PC-3 (cell line): ENCODE results near the gene GPR132. TPM values are rescaled to one million over a fixed set of nuclear protein-coding genes. Genes with fewer than 3 reads are reported as not detected.

Experiments used
- ATAC-seq: fragments of 200-7000 bp; cut with Tn5 transposase; 2 replicates; pipeline ENCODE4 v1.9.1; 2020; ENCODE audit warnings: mild to moderate bottlenecking, moderate library complexity
- BruUV-seq: library from RNA; stranded (reverse); fragments of 400-500 nt; replicated peaks from 2 replicates; lab custom pipeline; 2021; lab: Mats Ljungman, UMichigan
- CTCF ChIA-PET: fragments of 300-600 bp; sonication (Branson Sonifier 250); formaldehyde crosslinking; loops from one replicate; lab custom pipeline; 2022; ENCODE audit warnings: antibody characterized with exemption; lab: Charles Lee
- POLR2A ChIA-PET: fragments of 300-600 bp; sonication (Branson Sonifier 250); formaldehyde crosslinking; loops from one replicate; lab custom pipeline; 2022; ENCODE audit warnings: antibody characterized with exemption; ENCODE audit not compliant: unreplicated experiment; lab: Charles Lee
- DNase-seq: peaks from one replicate; pipeline ENCODE4 v3.0.0-alpha.2; 2015
- H2AFZ ChIP-seq: fragments of 300-600 bp; sonication (generic); 2 replicates; pipeline ENCODE4 v1.6.0; 2016; ENCODE audit warnings: antibody characterized with exemption, low read length
- H3F3A ChIP-seq: fragments of 300-600 bp; sonication (generic); one replicate; pipeline ENCODE4 v1.6.0; 2017; ENCODE audit warnings: antibody characterized with exemption, low read length, control low read depth, mild to moderate bottlenecking; ENCODE audit not compliant: unreplicated experiment
- H3K27ac ChIP-seq: fragments of 300-600 bp; sonication (generic); 2 replicates; pipeline ENCODE4 v1.5.1; 2016; ENCODE audit warnings: mild to moderate bottlenecking, low read length
- H3K27me3 ChIP-seq: fragments of 300-600 bp; sonication (generic); 2 replicates; pipeline ENCODE4 v1.6.1; 2016; ENCODE audit warnings: low read length, mixed read lengths
- H3K36me3 ChIP-seq: fragments of 300-600 bp; sonication (generic); 2 replicates; pipeline ENCODE4 v1.6.1; 2016; ENCODE audit warnings: low read depth, mixed run types, low read length, mixed read lengths
- H3K4me1 ChIP-seq: fragments of 300-600 bp; sonication (generic); 2 replicates; pipeline ENCODE4 v1.5.1; 2016; ENCODE audit warnings: low read length; ENCODE audit not compliant: insufficient read depth
- H3K4me2 ChIP-seq: fragments of 300-600 bp; sonication (generic); 2 replicates; pipeline ENCODE4 v1.6.0; 2016; ENCODE audit warnings: low read length
- H3K4me3 ChIP-seq: fragments of 300-600 bp; sonication (generic); 2 replicates; pipeline ENCODE4 v1.5.1; 2016; ENCODE audit warnings: mild to moderate bottlenecking, low read length, mixed read lengths
- H3K79me2 ChIP-seq: fragments of 300-600 bp; sonication (generic); 2 replicates; pipeline ENCODE4 v1.6.1; 2017; ENCODE audit warnings: low read length, mixed read lengths
- H3K9ac ChIP-seq: fragments of 300-600 bp; sonication (generic); 2 replicates; pipeline ENCODE4 v1.6.0; 2016; ENCODE audit warnings: mild to moderate bottlenecking, low read length
- H3K9me2 ChIP-seq: fragments of 300-600 bp; sonication (generic); replicated peaks from 2 replicates; pipeline ENCODE4 v1.6.1; 2016; ENCODE audit warnings: mixed run types, low read length, mixed read lengths
- H3K9me3 ChIP-seq: fragments of 300-600 bp; sonication (generic); 2 replicates; pipeline ENCODE4 v1.6.1; 2016; ENCODE audit warnings: low read length, mixed read lengths
- H4K20me1 ChIP-seq: fragments of 300-600 bp; sonication (generic); 2 replicates; pipeline ENCODE4 v1.6.1; 2016; ENCODE audit warnings: low read length, mixed read lengths
- CTCF ChIP-seq: fragments of 300-600 bp; sonication (generic); conservative IDR thresholded peaks from 2 replicates; pipeline ENCODE4 v1.5.1; 2017; ENCODE audit warnings: antibody characterized with exemption, low read depth, mild to moderate bottlenecking, low read length
- EZH2 ChIP-seq: fragments of 300-600 bp; sonication (generic); IDR thresholded peaks from one replicate; pipeline ENCODE4 v1.6.1; 2017; ENCODE audit warnings: antibody characterized with exemption, mild to moderate bottlenecking, low read length; ENCODE audit not compliant: unreplicated experiment
- EZH2phosphoT487 ChIP-seq: fragments of 300-600 bp; sonication (generic); IDR thresholded peaks from 2 replicates; pipeline ENCODE4 v1.6.1; 2018; ENCODE audit warnings: mild to moderate bottlenecking, antibody characterized with exemption, low read length, borderline replicate concordance
- intact Hi-C: fragments of 100-400 bp; cut with micrococcal nuclease; formaldehyde crosslinking; loops from 2 replicates; pipeline ENCODE4 v1.9.0; 2023
- total RNA-seq: library from RNA; depleted of rRNA; stranded (reverse); fragments of >200 nt; gene quantifications from 2 replicates; pipeline ENCODE4 v1.2.3, GENCODE V29; 2014

The GPR132 gene
- total RNA-seq, 1 experiment from 2014 or later: 0.04 TPM

DNA sequence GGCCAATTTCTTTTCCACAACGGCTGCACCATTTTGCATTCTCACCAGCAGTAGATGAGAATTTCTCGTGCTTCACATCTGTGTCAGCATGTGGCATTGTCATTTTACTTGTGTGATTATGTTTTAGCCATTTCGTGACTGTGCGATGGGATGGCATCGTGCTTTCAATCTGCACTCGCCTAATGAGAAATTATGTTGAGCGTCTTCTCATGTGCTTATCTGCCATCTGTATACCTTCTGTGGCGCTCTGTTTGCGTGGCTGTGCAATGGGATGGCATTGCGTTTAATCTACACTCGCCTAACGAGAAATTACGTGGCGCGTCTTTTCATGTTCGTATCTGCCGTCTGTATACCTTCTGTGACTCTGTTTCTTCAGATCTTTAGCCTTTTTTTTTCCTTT lies 14.9 kb upstream of the GPR132 start:
- POLR2A ChIA-PET: no interaction called here
- no peak overlapping the region for H3K4me3 ChIP-seq

GRCh38 chr14:105078294-105078693 lies 13.1 kb upstream of the GPR132 start:
- POLR2A ChIA-PET: no interaction called here

More for the DNA sequence above, 14.9 kb upstream of the GPR132 start:
- Histone ChIP-seq H2AFZ (no peak overlapping the region), H3K9me2 (no peaks in the 10 kb centered on the region), H3K9ac (no peak overlapping the region), H3K27ac (no peak overlapping the region), H3K79me2 (no peaks in the 10 kb centered on the region), H3K4me1 (no peaks in the 10 kb centered on the region), H3K27me3 (no peaks in the 10 kb centered on the region), H3K9me3 (no peaks in the 10 kb centered on the region), H3K4me2 (no peak overlapping the region), H4K20me1 (no peaks in the 10 kb centered on the region), H3K36me3 (no peaks in the 10 kb centered on the region), H3F3A (no peaks in the 10 kb centered on the region)
- no TSS peak for BruUV-seq
- intact Hi-C loops: no loop called here
- ATAC-seq (no peak), DNase-seq (no peak)
- TF ChIP-seq EZH2: no peak
- TF ChIP-seq EZH2phosphoT487: no peak
- TF ChIP-seq CTCF: no peak
- CTCF ChIA-PET: no interaction called here

GRCh38 chr14:105077649-105077995 lies 12.4 kb upstream of the GPR132 start:
- H3K27ac ChIP-seq: no peak overlapping the region
- no peak for ATAC-seq
- no peaks in the 10 kb centered on the region for H3K27me3 ChIP-seq
- no peaks in the 10 kb centered on the region for H3K9me2 ChIP-seq
- no TSS peak for BruUV-seq
- no peaks in the 10 kb centered on the region for H3K36me3 ChIP-seq
- ChIA-PET CTCF (no interaction called here), POLR2A (no interaction called here)
- no peaks in the 10 kb centered on the region for H3K9me3 ChIP-seq
- intact Hi-C loops: no loop called here
- H4K20me1 ChIP-seq: no peaks in the 10 kb centered on the region
- no peak for TF ChIP-seq EZH2
- TF ChIP-seq CTCF: no peak
- TF ChIP-seq EZH2phosphoT487: no peak
- no peak overlapping the region for H3K9ac ChIP-seq
- DNase-seq: no peak
- H3K79me2 ChIP-seq: no peaks in the 10 kb centered on the region
- H3F3A ChIP-seq: no peaks in the 10 kb centered on the region
- H3K4me1 ChIP-seq: no peaks in the 10 kb centered on the region
- no peak overlapping the region for H3K4me3 ChIP-seq
- no peak overlapping the region for H2AFZ ChIP-seq
- H3K4me2 ChIP-seq: no peak overlapping the region

More at GRCh38 chr14:105078294-105078693, 13.1 kb upstream of the GPR132 start:
- BruUV-seq: no TSS peak
- intact Hi-C loops: no loop called here
- TF ChIP-seq EZH2: no peak
- Histone ChIP-seq H4K20me1 (no peaks in the 10 kb centered on the region), H3K36me3 (no peaks in the 10 kb centered on the region), H3K9ac (no peak overlapping the region), H3K4me2 (no peak overlapping the region), H3K9me3 (no peaks in the 10 kb centered on the region), H3K9me2 (no peaks in the 10 kb centered on the region), H3K27me3 (no peaks in the 10 kb centered on the region), H2AFZ (no peak overlapping the region), H3K4me3 (no peak overlapping the region), H3K4me1 (no peaks in the 10 kb centered on the region), H3F3A (no peaks in the 10 kb centered on the region), H3K27ac (no peak overlapping the region), H3K79me2 (no peaks in the 10 kb centered on the region)
- CTCF ChIA-PET: no interaction called here
- ATAC-seq (no peak), DNase-seq (no peak)
